ENCODE results near the gene MIOX. TPM values are rescaled to one million over a fixed set of nuclear protein-coding genes. Genes with fewer than 3 reads are reported as not detected.

Gene MIOX
- total and polyA plus RNA-seq, 10 of the 15 experiments (the other 5 are each of a cell fraction or from before 2014, with no cell fraction given), result 0.10 to 0.31 TPM; not detected in 8

GRCh38 chr22:50473088-50473487 lies 13.6 kb upstream of the MIOX start:
- ChIA-PET SMC1A (ENCODE audit: uncharacterized antibody, unreplicated experiment) (interaction anchor here (1.4 to 1.6 kb wide), 2 partner anchors 24 to 53 kb away, joined by 5 read pairs; partner anchors contain the start of gene SCO2), RAD21 (ENCODE audit: unreplicated experiment) (interaction anchor here (0.9 to 2.3 kb wide), 6 partner anchors 20 to 218 kb away, joined by 3 to 11 read pairs (median 6); partner anchors contain the start of genes LMF2 and SCO2), CTCF (interaction anchor here (0.7 to 2.9 kb wide), 13 partner anchors 20 to 255 kb away, joined by 3 to 16 read pairs (median 6); partner anchors contain the start of genes HDAC10, LMF2, NCAPH2 and SCO2), POLR2A (interaction anchor here (1.0 to 2.2 kb wide), 3 partner anchors 29 to 148 kb away, joined by 3 to 6 read pairs (median 3); partner anchors contain the start of gene SCO2)
- Histone ChIP-seq H3K9ac (ENCODE audit: control insufficient read depth, insufficient read depth, low read length) (no peak overlapping the region), H2AFZ (ENCODE audit: control insufficient read depth, low read depth, low read length) (no peak overlapping the region), H3K79me2 (ENCODE audit: control insufficient read depth, insufficient read depth, low read length) (peaks cover 55% of the 10 kb centered on the region), H3K27me3 (replicated peaks in 1 of 2; ENCODE audit: control insufficient read depth in 2 of 2, insufficient read depth in 2 of 2, low read length in 1 of 2) (no peaks in the 10 kb centered on the region), H3K4me1 (ENCODE audit: control insufficient read depth, insufficient read depth, low read length) (peaks cover 54% of the 10 kb centered on the region), H3K4me2 (ENCODE audit: control insufficient read depth, insufficient read depth) (peak overlapping the region; percentile 99), H3K4me3 (peak overlapping the region; percentile 96), H4K20me1 (ENCODE audit: control insufficient read depth, insufficient read depth) (no peaks in the 10 kb centered on the region), H3K9me3 (replicated peaks; ENCODE audit: control insufficient read depth, insufficient read depth, low read length) (no peaks in the 10 kb centered on the region), H3K27ac (ENCODE audit: control insufficient read depth, insufficient read depth) (no peak overlapping the region), H3K36me3 (ENCODE audit: control insufficient read depth in 2 of 2, insufficient read depth in 2 of 2, low read length in 1 of 2) (peaks cover 1 to 4% of the 10 kb centered on the region in 2 experiments; a peak in 2 of 4 replicates)
- TF ChIP-seq PKNOX1 (IDR thresholded peaks at IDR 0.05) (peak; percentile 8; the same call in 1 of the 2 replicates), IRF4 (IDR thresholded peaks at IDR 0.05; ENCODE audit: low read depth, low read length) (no peak), NFXL1 (IDR thresholded peaks at IDR 0.05; ENCODE audit: borderline replicate concordance) (no peak), POLR2A (IDR thresholded peaks at IDR 0.05; ENCODE audit: low read depth, low read length) (0 out of 2 replicates have a peak, but pooled peaks have one; percentile 37), SIN3A (IDR thresholded peaks at IDR 0.05; ENCODE audit: low read depth, low read length) (0 out of 2 replicates have a peak, but pooled peaks have one; percentile 21), SMAD5 (IDR thresholded peaks at IDR 0.05; ENCODE audit: low read depth) (no peak), FOXK2 (IDR thresholded peaks at IDR 0.05) (no peak), POLR2AphosphoS5 (IDR thresholded peaks at IDR 0.05; ENCODE audit: low read length) (no peak), SMC3 (IDR thresholded peaks at IDR 0.05; ENCODE audit: borderline replicate concordance, low read length) (peak; percentile 33; the same call in 1 of the 2 replicates), SUZ12 (IDR thresholded peaks at IDR 0.05; ENCODE audit: unreplicated experiment) (no peak), ZNF207 (IDR thresholded peaks at IDR 0.05; ENCODE audit: borderline replicate concordance) (no peak), RAD21 (IDR thresholded peaks at IDR 0.05; ENCODE audit: insufficient read depth, low read depth, low read length) (peak; percentile 41), CTCF (IDR thresholded peaks at IDR 0.05 in 2 of 3, conservative IDR thresholded peaks at IDR 0.05 in 1 of 3; ENCODE audit: control insufficient read depth in 2 of 3, extremely low read depth in 1 of 3, insufficient read depth in 1 of 3, low read depth in 3 of 3, low read length in 3 of 3) (peak; percentile 51 to 74 (median 62)), CREM (IDR thresholded peaks at IDR 0.05; ENCODE audit: low read depth) (no peak), SMARCA5 (IDR thresholded peaks at IDR 0.05) (peak; percentile 55; the same call in 1 of the 2 replicates), SPI1 (IDR thresholded peaks at IDR 0.05; ENCODE audit: borderline replicate concordance, insufficient read depth, low read depth, low read length) (no peak), KAT2A (conservative IDR thresholded peaks at IDR 0.05; ENCODE audit: control insufficient read depth, low read depth, low read length) (no peak), IKZF1 (conservative IDR thresholded peaks at IDR 0.05) (no peak)
- TF ChIP-seq, protein P1, sequence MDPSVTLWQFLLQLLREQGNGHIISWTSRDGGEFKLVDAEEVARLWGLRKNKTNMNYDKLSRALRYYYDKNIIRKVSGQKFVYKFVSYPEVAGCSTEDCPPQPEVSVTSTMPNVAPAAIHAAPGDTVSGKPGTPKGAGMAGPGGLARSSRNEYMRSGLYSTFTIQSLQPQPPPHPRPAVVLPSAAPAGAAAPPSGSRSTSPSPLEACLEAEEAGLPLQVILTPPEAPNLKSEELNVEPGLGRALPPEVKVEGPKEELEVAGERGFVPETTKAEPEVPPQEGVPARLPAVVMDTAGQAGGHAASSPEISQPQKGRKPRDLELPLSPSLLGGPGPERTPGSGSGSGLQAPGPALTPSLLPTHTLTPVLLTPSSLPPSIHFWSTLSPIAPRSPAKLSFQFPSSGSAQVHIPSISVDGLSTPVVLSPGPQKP (IDR thresholded peaks at IDR 0.05; ENCODE audit: low read depth, low read length), result no peak
- WGBS (ENCODE audit: insufficient coverage, insufficient replicate concordance, low lambda C conversion rate, missing lambda C conversion rate), result 47% methylated on average over 6 of the region's 6 CpGs
- FAIRE-seq, result no peak
- peak; percentile 54 for ATAC-seq
- intact Hi-C loops (cut with micrococcal nuclease; ENCODE audit: unreplicated experiment) (loop anchor here (10.0 kb wide), 1 partner anchor 228 kb away; the partner anchor contains the start of gene TUBGCP6), in situ Hi-C loops (cut with MboI) (no loop called here)
- no TSS peak for BruUV-seq (replicated peaks)
- no peak for DNase-seq (ENCODE audit: low read depth, low spot score)
